ENCODE data around the gene KRTAP4-5.
"Not testable (repeated sequence)": the region's sequence is repeated elsewhere in the genome, so short reads cannot be mapped to it uniquely, and the experiment has no call there.

DNA sequence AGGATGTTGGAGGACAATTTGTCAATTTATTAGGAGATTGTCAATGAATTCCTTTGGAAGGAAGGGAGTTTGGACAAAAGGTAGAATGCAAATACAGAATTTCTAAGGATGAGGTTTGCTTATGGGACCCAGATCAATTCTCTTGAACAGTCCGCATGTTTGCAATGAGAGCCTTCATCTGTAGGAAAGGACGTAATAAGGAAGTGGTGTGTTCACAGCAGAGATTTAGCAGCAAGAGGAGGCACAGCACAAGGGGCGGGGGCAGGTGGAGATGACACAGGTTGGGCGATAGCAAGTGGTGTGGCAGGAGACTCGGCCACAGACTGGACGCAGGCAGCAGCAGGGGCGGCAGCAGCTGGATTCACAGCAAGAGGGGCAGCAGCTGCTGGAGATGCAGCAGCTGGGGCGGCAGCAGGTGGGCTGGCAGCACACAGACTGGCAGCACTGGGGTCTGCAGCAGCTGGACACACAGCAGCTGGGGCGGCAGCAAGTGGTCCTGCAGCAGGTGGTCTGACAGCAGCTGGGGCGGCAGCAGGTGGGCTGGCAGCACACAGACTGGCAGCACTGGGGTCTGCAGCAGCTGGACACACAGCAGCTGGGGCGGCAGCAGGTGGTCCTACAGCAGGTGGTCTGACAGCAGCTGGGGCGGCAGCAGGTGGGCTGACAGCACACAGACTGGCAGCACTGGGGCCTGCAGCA is 26.2 kb downstream of the KRTAP4-5 start:
- TF ChIP-seq, protein P1, sequence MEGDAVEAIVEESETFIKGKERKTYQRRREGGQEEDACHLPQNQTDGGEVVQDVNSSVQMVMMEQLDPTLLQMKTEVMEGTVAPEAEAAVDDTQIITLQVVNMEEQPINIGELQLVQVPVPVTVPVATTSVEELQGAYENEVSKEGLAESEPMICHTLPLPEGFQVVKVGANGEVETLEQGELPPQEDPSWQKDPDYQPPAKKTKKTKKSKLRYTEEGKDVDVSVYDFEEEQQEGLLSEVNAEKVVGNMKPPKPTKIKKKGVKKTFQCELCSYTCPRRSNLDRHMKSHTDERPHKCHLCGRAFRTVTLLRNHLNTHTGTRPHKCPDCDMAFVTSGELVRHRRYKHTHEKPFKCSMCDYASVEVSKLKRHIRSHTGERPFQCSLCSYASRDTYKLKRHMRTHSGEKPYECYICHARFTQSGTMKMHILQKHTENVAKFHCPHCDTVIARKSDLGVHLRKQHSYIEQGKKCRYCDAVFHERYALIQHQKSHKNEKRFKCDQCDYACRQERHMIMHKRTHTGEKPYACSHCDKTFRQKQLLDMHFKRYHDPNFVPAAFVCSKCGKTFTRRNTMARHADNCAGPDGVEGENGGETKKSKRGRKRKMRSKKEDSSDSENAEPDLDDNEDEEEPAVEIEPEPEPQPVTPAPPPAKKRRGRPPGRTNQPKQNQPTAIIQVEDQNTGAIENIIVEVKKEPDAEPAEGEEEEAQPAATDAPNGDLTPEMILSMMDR (IDR thresholded peaks at IDR 0.05) = not testable (repeated sequence)
- TF ChIP-seq EZH2phosphoT487, EZH2 (IDR thresholded peaks at IDR 0.05): not testable (repeated sequence)
